HEK293 (cell line): ENCODE measurements around the gene DUSP12.

Source experiments
- CTCF ChIA-PET: fragments of 350-600 bp; formaldehyde crosslinking; extraction: SDS; loops from one replicate; lab custom pipeline; 2021; ENCODE audit warnings: antibody characterized with exemption; lab: Yijun Ruan, JAX
- POLR2A ChIA-PET: fragments of 300-600 bp; formaldehyde crosslinking; extraction: SDS; loops from one replicate; lab custom pipeline; 2020; ENCODE audit warnings: antibody characterized with exemption, inconsistent platforms; lab: Yijun Ruan, JAX
- H3K27ac ChIP-seq: fragments of 200-500 bp; sonication (Bioruptor generic); 2 replicates; pipeline ENCODE4 v1.5.1; 2014; ENCODE audit warnings: low read depth, low read length, control low read depth, inconsistent platforms; ENCODE audit errors: extremely low read depth
- H3K36me3 ChIP-seq, 2 experiments: fragments of 200-500 bp in 1 of 2; sonication (Bioruptor generic) in 1 of 2; 1 replicate in 1 of 2; 2 replicates in 1 of 2; pipeline ENCODE4 v1.5.1; 2014 to 2017; ENCODE audit warnings: inconsistent platforms in 2 of 2, low read length in 2 of 2; ENCODE audit not compliant: control insufficient read depth in 2 of 2, insufficient read depth in 1 of 2
- H3K4me1 ChIP-seq: fragments of 200-500 bp; sonication (Bioruptor generic); 2 replicates; pipeline ENCODE4 v1.5.1; 2014; ENCODE audit warnings: mild to moderate bottlenecking, low read length, inconsistent platforms; ENCODE audit not compliant: control insufficient read depth, insufficient read depth
- H3K4me3 ChIP-seq: 2 replicates; pipeline ENCODE4 v1.5.1; 2011; ENCODE audit warnings: low read depth, mild to moderate bottlenecking, control low read depth, low read length, moderate library complexity
- H3K9me3 ChIP-seq: fragments of 200-500 bp; sonication (Bioruptor generic); 2 replicates; pipeline ENCODE4 v1.5.1; 2014; ENCODE audit warnings: low read depth, low read length, inconsistent platforms; ENCODE audit not compliant: control insufficient read depth, insufficient read depth
- GLIS1 ChIP-seq: fragments of 450-650 bp; formaldehyde crosslinking; IDR thresholded peaks from 2 replicates; pipeline ENCODE4 v1.5.1; 2016; ENCODE audit warnings: missing biosample characterization, missing genetic modification characterization
- KLF16 ChIP-seq: fragments of 450-650 bp; formaldehyde crosslinking; IDR thresholded peaks from 2 replicates; pipeline ENCODE4 v1.5.1; 2017; ENCODE audit warnings: missing biosample characterization, missing genetic modification characterization
- KLF7 ChIP-seq: fragments of 450-650 bp; formaldehyde crosslinking; IDR thresholded peaks from 2 replicates; pipeline ENCODE4 v1.5.1; 2016; ENCODE audit warnings: missing biosample characterization, missing genetic modification characterization, borderline replicate concordance
- MEIS1 ChIP-seq: sonication (generic); formaldehyde crosslinking; IDR thresholded peaks from 2 replicates; pipeline ENCODE4 v1.8.1; 2022; ENCODE audit warnings: missing genetic modification reagents, mild to moderate bottlenecking, borderline replicate concordance
- TSHZ1 ChIP-seq: fragments of 450-650 bp; formaldehyde crosslinking; IDR thresholded peaks from 2 replicates; pipeline ENCODE4 v1.5.1; 2016; ENCODE audit warnings: missing biosample characterization, missing genetic modification characterization, borderline replicate concordance
- ZNF157 ChIP-seq: fragments of 450-650 bp; formaldehyde crosslinking; IDR thresholded peaks from 2 replicates; pipeline ENCODE4 v1.5.1; 2016; ENCODE audit warnings: missing biosample characterization, missing genetic modification characterization
- ZNF184 ChIP-seq: fragments of 450-650 bp; IDR thresholded peaks from 2 replicates; pipeline ENCODE4 v1.5.1; 2018; ENCODE audit warnings: missing biosample characterization, mild to moderate bottlenecking, missing genetic modification characterization
- ZNF354C ChIP-seq: fragments of 450-650 bp; formaldehyde crosslinking; IDR thresholded peaks from 2 replicates; pipeline ENCODE4 v1.5.1; 2016; ENCODE audit warnings: missing biosample characterization, missing genetic modification characterization, low read depth, borderline replicate concordance
- ZNF473 ChIP-seq: fragments of 450-650 bp; formaldehyde crosslinking; IDR thresholded peaks from 2 replicates; pipeline ENCODE4 v1.5.1; 2017; ENCODE audit warnings: missing biosample characterization, missing genetic modification characterization
- ZNF529 ChIP-seq: fragments of 450-650 bp; formaldehyde crosslinking; IDR thresholded peaks from 2 replicates; pipeline ENCODE4 v1.5.1; 2017; ENCODE audit warnings: missing genetic modification characterization, missing biosample characterization; ENCODE audit not compliant: insufficient replicate concordance
- ZNF623 ChIP-seq: fragments of 450-650 bp; formaldehyde crosslinking; IDR thresholded peaks from 2 replicates; pipeline ENCODE4 v1.5.1; 2016; ENCODE audit warnings: missing biosample characterization, missing genetic modification characterization
- ZNF654 ChIP-seq: fragments of 450-650 bp; formaldehyde crosslinking; IDR thresholded peaks from 2 replicates; pipeline ENCODE4 v1.5.1; 2016; ENCODE audit warnings: low read depth, missing biosample characterization, missing genetic modification characterization
- ZNF707 ChIP-seq: fragments of 450-650 bp; formaldehyde crosslinking; IDR thresholded peaks from 2 replicates; pipeline ENCODE4 v1.5.1; 2016; ENCODE audit warnings: missing biosample characterization, missing genetic modification characterization
- ZNF837 ChIP-seq: fragments of 450-650 bp; formaldehyde crosslinking; IDR thresholded peaks from 2 replicates; pipeline ENCODE4 v1.5.1; 2016; ENCODE audit warnings: missing biosample characterization, missing genetic modification characterization
- TF ChIP-seq, protein P1 (sequence below): fragments of 450-650 bp; formaldehyde crosslinking; IDR thresholded peaks from 2 replicates; pipeline ENCODE4 v1.5.1; 2016; ENCODE audit warnings: missing biosample characterization, missing genetic modification characterization
- TF ChIP-seq, protein P2 (sequence below): fragments of 450-650 bp; formaldehyde crosslinking; IDR thresholded peaks from 2 replicates; pipeline ENCODE4 v1.5.1; 2016; ENCODE audit warnings: missing biosample characterization, missing genetic modification characterization
- TF ChIP-seq, protein P3 (sequence below): fragments of 450-650 bp; formaldehyde crosslinking; optimal IDR thresholded peaks from 2 replicates; pipeline ENCODE3; 2016; ENCODE audit warnings: missing biosample characterization, mild to moderate bottlenecking, missing genetic modification characterization
- TF ChIP-seq, protein P4 (sequence below): fragments of 450-650 bp; formaldehyde crosslinking; IDR thresholded peaks from 2 replicates; pipeline ENCODE4 v1.5.1; 2016; ENCODE audit warnings: missing biosample characterization, missing genetic modification characterization

DUSP12 gene

DNA sequence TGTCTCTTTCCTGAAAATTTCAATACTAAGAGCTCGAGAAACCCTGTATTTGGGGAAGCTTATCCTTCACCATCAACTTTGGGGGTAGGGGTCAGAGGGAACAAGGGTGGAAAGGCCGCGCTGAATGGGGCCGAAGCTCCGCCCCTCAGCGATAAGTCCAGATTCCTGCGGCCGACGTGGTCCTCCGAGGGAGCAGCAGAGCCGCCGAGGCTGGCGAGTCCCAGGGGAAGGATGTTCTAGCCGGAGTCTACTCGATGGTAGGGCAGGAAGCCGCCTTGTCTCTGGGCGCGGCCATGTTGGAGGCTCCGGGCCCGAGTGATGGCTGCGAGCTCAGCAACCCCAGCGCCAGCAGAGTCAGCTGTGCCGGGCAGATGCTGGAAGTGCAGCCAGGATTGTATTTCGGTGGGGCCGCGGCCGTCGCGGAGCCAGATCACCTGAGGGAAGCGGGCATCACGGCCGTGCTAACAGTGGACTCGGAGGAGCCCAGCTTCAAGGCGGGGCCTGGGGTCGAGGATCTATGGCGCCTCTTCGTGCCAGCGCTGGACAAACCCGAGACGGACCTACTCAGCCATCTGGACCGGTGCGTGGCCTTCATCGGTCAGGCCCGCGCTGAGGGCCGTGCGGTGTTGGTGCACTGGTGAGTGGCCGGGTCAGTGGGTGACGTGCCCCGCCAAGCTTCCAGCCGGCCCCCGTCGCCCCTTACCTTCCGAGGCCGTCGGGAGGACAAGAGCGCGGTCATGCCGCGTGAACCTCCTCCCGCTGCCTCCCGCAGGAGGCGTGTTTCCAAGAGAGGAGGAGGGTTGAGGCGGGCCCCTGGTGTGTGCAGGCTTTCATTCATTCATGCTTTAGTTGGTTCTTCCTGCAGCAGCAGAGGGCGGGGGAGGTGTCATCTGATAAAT is at the start of gene DUSP12 (continued):
- TF ChIP-seq ZNF473 (no peak), GLIS1 (tag by site-specific recombination) (peak; percentile 28)

DNA sequence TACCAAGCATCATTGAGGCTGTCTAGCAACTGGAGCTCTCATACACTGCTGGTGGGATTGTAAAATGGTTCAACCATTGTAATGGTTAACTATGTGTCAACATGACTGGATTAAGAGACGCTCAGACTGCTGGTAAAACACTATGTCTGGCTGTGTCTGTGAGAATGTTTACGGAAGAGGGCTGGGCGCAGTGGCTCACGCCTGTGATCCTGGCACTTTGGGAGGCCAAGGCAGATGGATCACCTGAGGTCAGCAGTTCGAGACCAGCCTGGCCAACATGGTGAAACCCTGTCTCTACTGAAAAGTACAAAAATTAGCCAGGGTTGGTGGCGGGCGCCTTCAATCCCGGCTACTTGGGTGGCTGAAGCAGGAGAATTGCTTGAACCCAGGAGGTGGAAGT is 47.3 kb upstream of the DUSP12 start:
- Histone ChIP-seq H3K36me3 (no peaks in the 10 kb centered on the region), H3K4me3 (no peak overlapping the region), H3K9me3 (no peaks in the 10 kb centered on the region), H3K27ac (no peak overlapping the region), H3K4me1 (no peaks in the 10 kb centered on the region)
- TF ChIP-seq ZNF707 (no peak), GLIS1 (tag by site-specific recombination) (peak; percentile 58; the same call in 1 of the 2 replicates)
- ChIA-PET CTCF (no interaction called here), POLR2A (interaction anchor here (0.7 to 1.1 kb wide), 2 partner anchors 11 to 24 kb away, joined by 3 to 4 read pairs; no protein-coding TSS in a partner anchor)

GRCh38 chr1:161705537-161705936 is 44.0 kb upstream of the DUSP12 start:
- TF ChIP-seq ZNF837 (tag by site-specific recombination) = no peak
- no peak for TF ChIP-seq ZNF529
- TF ChIP-seq ZNF354C (tag by site-specific recombination) = no peak
- TF ChIP-seq ZNF184 = no peak
- TF ChIP-seq, protein P1, sequence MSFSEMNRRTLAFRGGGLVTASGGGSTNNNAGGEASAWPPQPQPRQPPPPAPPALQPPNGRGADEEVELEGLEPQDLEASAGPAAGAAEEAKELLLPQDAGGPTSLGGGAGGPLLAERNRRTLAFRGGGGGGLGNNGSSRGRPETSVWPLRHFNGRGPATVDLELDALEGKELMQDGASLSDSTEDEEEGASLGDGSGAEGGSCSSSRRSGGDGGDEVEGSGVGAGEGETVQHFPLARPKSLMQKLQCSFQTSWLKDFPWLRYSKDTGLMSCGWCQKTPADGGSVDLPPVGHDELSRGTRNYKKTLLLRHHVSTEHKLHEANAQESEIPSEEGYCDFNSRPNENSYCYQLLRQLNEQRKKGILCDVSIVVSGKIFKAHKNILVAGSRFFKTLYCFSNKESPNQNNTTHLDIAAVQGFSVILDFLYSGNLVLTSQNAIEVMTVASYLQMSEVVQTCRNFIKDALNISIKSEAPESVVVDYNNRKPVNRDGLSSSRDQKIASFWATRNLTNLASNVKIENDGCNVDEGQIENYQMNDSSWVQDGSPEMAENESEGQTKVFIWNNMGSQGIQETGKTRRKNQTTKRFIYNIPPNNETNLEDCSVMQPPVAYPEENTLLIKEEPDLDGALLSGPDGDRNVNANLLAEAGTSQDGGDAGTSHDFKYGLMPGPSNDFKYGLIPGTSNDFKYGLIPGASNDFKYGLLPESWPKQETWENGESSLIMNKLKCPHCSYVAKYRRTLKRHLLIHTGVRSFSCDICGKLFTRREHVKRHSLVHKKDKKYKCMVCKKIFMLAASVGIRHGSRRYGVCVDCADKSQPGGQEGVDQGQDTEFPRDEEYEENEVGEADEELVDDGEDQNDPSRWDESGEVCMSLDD (tag by site-specific recombination) = no peak
- TF ChIP-seq MEIS1 (CRISPR knock-in tag) = no peak
- no peak for TF ChIP-seq ZNF157 (tag by site-specific recombination)
- TF ChIP-seq ZNF623 = no peak
- Histone ChIP-seq H3K4me3 (no peak overlapping the region), H3K4me1 (no peaks in the 10 kb centered on the region), H3K27ac (no peak overlapping the region), H3K36me3 (no peaks in the 10 kb centered on the region), H3K9me3 (no peaks in the 10 kb centered on the region)
- ChIA-PET POLR2A (no interaction called here), CTCF (interaction anchor here (0.6 kb wide), 1 partner anchor 22 kb away, joined by 6 read pairs; no protein-coding TSS in a partner anchor)

DNA sequence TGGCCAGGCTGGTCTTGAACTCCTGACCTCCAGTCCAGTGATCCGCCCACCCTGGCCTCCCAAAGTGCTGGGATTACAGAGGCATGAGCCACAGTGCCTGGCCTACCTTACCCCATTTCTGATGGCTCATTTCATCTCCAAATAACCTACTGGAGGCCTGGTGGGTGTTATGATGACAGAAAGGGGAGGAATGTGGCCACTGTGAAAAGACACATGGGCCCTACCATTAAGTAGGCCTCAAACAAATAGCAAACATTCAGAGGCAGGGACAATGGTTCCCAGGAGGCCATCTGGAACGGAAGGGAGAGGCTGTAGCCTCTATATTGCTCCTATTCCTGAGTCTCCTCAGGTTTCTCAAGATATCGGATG is 43.5 kb upstream of the DUSP12 start:
- Histone ChIP-seq H3K36me3 (no peaks in the 10 kb centered on the region), H3K4me1 (no peaks in the 10 kb centered on the region), H3K9me3 (no peaks in the 10 kb centered on the region), H3K4me3 (no peak overlapping the region), H3K27ac (no peak overlapping the region; the same call in 1 of the 2 replicates)
- CTCF ChIA-PET = no interaction called here
- POLR2A ChIA-PET = no interaction called here
- TF ChIP-seq, protein P2, sequence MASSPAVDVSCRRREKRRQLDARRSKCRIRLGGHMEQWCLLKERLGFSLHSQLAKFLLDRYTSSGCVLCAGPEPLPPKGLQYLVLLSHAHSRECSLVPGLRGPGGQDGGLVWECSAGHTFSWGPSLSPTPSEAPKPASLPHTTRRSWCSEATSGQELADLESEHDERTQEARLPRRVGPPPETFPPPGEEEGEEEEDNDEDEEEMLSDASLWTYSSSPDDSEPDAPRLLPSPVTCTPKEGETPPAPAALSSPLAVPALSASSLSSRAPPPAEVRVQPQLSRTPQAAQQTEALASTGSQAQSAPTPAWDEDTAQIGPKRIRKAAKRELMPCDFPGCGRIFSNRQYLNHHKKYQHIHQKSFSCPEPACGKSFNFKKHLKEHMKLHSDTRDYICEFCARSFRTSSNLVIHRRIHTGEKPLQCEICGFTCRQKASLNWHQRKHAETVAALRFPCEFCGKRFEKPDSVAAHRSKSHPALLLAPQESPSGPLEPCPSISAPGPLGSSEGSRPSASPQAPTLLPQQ (tag by site-specific recombination) = peak; percentile 45; the same call in 1 of the 2 replicates
- no peak for TF ChIP-seq KLF16
- TF ChIP-seq, protein P3, sequence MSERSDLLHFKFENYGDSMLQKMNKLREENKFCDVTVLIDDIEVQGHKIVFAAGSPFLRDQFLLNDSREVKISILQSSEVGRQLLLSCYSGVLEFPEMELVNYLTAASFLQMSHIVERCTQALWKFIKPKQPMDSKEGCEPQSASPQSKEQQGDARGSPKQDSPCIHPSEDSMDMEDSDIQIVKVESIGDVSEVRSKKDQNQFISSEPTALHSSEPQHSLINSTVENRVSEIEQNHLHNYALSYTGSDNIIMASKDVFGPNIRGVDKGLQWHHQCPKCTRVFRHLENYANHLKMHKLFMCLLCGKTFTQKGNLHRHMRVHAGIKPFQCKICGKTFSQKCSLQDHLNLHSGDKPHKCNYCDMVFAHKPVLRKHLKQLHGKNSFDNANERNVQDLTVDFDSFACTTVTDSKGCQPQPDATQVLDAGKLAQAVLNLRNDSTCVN (tag by site-specific recombination) = no peak
- no peak for TF ChIP-seq KLF7 (tag by site-specific recombination)
- TF ChIP-seq, protein P4, sequence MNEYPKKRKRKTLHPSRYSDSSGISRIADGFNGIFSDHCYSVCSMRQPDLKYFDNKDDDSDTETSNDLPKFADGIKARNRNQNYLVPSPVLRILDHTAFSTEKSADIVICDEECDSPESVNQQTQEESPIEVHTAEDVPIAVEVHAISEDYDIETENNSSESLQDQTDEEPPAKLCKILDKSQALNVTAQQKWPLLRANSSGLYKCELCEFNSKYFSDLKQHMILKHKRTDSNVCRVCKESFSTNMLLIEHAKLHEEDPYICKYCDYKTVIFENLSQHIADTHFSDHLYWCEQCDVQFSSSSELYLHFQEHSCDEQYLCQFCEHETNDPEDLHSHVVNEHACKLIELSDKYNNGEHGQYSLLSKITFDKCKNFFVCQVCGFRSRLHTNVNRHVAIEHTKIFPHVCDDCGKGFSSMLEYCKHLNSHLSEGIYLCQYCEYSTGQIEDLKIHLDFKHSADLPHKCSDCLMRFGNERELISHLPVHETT (tag by site-specific recombination) = no peak
- no peak for TF ChIP-seq ZNF654 (tag by site-specific recombination)
- no peak for TF ChIP-seq TSHZ1 (tag by site-specific recombination)
